NCI-H82 treated with DMSO at 0.1 percent for 48 hours (cell line): ENCODE data around the gene RMDN3.

ENCODE experiments used
- DNase-seq: peaks from one replicate; lab custom pipeline; 2025; ENCODE audit not compliant: unreplicated experiment; lab: John Stamatoyannopoulos, UW

Gene RMDN3

GRCh38 chr15:40773902-40774301 is 18.8 kb upstream of the RMDN3 start:
- DNase-seq: no peak

- no peak for DNase-seq
Observed at GRCh38 chr15:40773496-40773895, 18.4 kb upstream of the RMDN3 start.

DNA sequence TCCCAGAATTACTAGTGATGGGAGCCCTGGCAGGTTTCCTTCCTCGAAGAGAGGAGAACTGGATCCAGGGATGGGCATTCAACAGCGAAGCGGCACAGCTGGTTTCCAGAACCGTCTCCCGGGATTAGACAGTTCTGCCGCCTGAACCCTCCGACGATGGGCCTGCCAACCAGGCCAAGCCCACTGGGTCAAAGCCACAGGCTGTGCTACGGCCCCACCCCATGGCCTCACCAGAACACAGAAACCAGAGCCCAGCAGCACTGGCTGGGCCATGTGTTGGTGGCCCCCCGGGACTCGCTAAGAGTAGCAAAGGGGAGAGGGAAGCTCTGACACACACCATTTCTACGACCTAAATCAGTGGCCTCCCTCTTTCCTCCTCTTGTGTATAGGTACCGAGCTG is 17.0 kb upstream of the RMDN3 start:
- no peak for DNase-seq

DNA sequence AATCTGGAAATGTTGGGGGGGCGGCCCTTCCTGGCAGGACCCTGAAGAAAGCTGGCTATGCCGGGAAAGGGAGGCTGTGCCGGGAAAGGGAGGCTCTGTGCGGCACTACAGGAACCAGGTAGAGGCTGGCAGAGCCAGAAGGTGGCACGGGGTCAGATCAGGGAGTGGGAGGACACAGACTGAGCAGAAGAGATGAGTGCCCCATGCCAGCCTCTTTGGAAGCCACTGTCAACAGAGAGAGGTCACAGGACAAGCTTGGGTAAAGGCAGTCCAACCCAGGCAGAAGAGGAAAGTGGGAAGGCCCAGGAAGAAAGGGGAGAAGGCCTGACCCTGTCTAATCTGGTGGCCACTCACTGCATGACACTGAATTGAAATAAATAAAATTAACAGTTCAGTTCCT is 16.2 kb upstream of the RMDN3 start:
- no peak for DNase-seq

GRCh38 chr15:40770147-40770721 is 15.2 kb upstream of the RMDN3 start:
- DNase-seq: no peak

DNA sequence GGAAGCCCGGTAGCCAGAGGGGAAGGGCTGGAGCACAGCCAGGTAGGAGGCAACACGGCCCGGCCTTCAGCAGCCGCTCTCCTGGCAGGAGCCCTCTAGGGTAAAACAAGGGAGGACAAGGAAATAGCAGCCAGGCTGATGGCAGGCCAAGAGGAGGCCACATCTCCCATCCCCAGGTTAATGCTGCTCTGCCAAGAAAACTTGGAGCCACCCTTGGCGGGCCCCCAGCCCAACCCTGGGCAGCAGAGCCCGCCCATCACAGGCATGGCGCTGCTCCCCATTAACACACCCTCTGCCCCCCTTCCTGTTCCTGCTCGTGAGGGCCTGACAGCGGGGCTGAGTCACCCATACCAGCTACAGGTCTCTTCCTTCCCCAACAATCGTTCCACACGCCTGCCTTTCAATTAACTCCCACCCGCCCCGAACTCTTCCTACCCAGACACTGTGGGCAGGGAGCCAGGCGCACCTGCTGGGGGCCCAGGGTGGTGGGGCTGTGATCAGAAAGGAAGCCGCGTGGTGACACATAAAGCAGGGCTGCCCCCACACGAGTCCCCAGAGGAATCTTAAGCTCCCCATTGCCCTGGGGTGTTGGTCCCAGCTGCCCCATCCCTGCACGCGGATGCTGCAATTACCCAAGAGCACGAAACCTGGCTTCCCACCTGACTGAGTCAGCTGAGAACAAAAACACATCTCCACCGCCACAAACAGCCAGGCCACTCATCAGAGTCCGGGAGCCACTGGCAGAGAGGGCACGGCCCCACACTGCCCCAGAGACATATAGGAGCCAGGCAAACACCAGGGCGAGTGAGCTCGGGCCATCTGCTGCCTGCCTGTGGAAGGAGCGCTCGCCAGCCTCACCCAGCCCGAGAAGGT is 14.5 kb upstream of the RMDN3 start, which contains the start of gene C15orf62:
Gene C15orf62, plus strand, starts transcription at position 707 of the 873 bp plus-strand sequence. CDS start 516 bp downstream, outside the sequence.
- DNase-seq: no peak

- DNase-seq: no peak
Observed at GRCh38 chr15:40768521-40769273, 13.6 kb upstream of the RMDN3 start.

DNA sequence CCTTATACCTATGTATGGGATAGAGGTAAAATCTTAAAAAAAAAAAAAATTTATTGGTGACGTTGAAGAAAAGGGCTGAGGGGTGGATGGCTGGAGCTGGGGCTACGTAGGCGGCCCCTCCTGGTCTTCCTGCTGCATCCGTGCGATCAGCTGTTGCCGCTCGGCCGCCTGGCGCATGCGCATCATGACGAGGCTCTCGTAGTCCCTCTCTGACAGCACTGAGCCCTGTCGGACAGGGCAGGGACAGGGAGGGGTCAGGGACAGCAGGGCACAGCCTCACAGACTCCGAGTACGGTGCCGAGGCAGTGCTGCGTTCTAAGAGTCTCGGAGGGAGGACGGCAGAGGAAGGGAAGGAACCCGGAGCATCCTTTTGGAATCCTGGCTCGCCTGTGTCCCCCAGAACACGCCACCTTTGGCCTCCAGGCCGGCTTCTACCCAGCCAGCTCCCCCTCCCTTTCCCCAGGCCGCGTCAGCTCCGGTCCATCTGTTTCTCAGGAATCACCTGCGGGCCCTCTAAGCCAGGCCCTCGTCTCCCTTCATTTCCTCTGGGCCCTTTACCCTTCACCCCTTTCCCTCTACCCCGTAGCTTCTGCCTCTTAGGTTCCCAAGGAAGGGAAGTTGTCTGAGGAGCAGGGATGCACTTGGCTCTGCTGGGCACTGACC is 12.9 kb upstream of the RMDN3 start:
- DNase-seq: no peak

GRCh38 chr15:40766906-40767837 is 12.1 kb upstream of the RMDN3 start:
- DNase-seq: no peak

GRCh38 chr15:40766194-40766815 is 11.3 kb upstream of the RMDN3 start:
- DNase-seq: no peak

GRCh38 chr15:40764629-40765103 is 9.6 kb upstream of the RMDN3 start:
- DNase-seq: no peak

DNA sequence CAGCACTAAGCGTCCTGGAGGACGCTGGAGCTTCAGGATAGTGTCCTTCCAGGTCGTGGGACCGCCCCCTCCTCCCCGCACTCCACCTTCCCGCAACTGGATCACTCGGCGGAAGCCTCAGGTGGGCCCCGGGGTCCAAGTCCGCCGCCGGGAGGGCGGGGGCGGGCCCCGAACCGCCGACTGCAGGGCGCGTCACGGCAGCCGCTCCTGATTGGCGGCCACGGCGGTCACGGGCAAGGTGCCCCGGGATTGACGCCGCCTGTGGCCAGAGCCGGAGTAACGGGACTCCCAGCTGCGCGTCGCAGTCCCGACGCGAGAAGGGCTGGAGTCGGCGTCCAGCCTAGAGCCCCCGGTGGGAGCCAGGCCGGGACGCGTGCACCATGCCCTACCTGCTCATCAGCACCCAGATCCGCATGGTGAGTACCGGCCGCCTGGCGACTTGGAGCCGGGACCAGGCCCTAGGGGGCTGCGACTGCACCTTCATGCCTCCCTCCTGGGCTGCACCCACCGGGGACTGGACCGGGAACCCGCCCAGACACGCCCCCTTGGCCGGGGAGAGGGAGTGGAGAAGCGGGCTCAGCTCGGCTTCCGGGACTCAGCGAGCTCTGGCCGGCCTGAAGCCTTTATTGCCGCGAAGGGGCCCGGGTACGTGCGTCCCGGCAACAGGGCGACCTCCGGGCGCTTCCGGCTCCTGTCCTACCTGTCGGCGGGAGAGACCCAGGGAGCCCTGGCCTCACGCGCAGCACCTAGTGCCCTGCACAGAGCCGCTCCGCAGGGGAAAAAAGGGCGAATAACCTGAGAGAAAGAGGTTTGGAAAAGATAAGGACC is 9.0 kb upstream of the RMDN3 start, which contains the start of gene GCHFR:
Gene GCHFR, plus strand, starts transcription at position 268 of the 828 bp plus-strand sequence. Its CDS starts 113 bp downstream, at position 381.
- no peak for DNase-seq

DNA sequence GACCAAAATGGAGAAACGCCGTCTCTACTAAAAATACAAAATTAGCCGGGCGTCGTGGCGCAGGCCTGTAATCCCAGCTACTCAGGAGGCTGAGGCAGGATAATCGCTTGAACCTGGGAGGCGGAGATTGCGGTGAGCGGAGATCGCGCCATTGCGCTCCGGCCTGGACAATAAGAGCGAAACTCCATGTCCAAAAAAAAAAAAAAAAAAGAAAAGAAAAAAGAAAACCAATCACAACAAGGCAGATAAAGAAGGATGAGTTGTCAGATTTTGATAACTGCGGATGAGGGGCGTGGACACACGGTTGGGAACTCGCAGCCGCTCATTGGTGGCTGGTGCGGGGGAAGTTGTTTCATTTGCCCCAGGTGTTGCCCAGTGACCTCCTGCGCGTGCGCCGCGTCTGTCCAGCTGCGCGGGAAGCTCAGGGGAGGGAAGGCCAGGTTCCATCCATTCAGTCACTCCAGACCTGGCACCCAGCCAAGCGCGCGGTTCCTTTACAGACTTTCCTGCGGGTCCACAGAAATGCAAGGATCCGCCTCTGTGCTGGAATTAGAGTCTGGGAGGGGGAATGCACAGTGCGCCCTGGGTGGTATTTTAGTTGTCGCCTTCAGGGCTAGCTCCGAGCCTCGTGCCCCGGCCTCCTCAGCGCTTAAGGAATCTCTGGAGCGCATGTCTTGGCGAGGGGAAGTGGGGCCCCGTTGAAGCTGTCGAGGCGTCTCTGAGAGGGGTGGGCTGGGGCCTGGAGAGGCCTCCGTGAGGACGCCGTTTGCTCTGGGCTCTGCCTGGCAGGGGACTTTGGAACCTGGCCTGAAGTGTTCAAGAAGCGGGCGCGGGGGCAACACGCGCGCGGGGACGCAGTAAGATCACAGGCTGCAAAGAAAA is 8.1 kb upstream of the RMDN3 start:
- DNase-seq: peak; percentile 30

DNA sequence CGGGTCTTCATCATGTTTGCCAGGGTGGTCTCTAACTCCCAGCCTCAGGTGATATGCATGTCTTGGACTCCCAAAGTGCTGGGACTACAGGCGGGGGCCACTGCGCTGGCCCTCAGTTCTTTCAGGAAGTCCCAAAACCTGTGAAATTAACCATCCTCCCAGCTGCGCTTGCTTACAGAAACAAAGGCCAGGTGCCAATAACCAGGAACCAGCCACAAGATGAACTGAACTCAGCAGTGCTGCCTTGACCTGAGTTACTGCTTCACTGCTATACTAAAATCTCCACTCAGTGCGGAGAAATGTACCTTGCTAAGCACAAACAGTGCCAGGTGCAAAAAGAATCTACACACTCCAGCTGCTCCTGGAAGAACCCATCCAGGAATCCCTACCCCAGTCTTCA is 4.9 kb upstream of the RMDN3 start:
- no peak for DNase-seq

DNA sequence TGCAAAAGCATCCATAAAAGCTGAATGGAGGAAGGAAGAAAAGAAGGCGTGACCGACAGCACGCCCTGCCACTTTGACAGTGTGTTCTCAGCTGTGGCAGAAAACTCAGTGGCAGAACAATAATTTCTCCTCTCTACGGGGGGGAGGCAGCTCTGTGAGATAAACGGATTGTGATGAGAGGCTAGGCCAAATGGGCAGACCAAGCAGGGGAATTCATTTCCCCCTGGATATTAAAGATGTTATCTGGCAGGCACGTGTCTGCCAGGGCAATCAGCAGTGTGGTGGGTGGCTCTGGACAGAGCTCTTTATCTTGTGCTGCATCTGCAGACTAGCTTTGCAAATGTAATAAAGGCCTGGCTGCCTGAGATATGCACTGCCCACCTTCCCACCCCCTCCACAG is 1.9 kb upstream of the RMDN3 start:
- peak; percentile 17 for DNase-seq

- DNase-seq: no peak
Observed at GRCh38 chr15:40755812-40756208, 756 bp upstream of the RMDN3 start.

DNA sequence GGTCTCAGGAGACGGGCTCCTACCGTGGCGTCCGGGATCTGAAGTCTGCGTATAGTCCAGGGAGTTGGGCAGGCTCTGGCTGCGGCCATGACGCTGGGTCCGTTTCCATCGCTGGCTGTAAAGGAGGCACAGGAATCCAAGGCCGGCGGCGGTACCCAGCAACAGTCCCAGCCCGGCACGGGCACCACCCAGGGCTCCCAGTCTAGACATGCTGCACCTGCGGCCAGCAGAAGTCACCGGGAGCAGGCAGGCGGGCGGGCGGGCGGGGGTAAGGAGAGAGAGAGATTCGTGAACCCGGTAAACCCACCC is 526 bp downstream of the RMDN3 start:
- DNase-seq: no peak

GRCh38 chr15:40751745-40752144 is 3.3 kb downstream of the RMDN3 start:
- DNase-seq: no peak
